Neural cell (in vitro differentiated cells): ENCODE data around the gene GPAM. TPM values are rescaled to one million over a fixed set of nuclear protein-coding genes. Genes with fewer than 3 reads are reported as not detected.

Experiments used
- H2AFZ ChIP-seq: fragments of 200-600, 300-800 bp; sonication (generic), shearing (Covaris generic); 2 replicates; pipeline ENCODE4 v1.6.0; 2014; ENCODE audit warnings: low read depth, mild to moderate bottlenecking, antibody characterized with exemption, low read length, moderate library complexity
- H3F3A ChIP-seq: fragments of 200-600 bp; shearing (Covaris generic); 2 replicates; pipeline ENCODE4 v1.6.1; 2016; ENCODE audit warnings: mild to moderate bottlenecking, moderate library complexity, mixed read lengths, antibody characterized with exemption, low read length; ENCODE audit not compliant: insufficient read depth, poor library complexity, severe bottlenecking
- H3K27ac ChIP-seq: fragments of 200-600, 300-800 bp; sonication (generic), shearing (Covaris generic); 2 replicates; pipeline ENCODE4 v1.5.1; 2014; ENCODE audit warnings: mild to moderate bottlenecking, low read length, moderate library complexity
- H3K27me3 ChIP-seq: fragments of 300-800, 200-600 bp; sonication (generic), shearing (Covaris generic); 2 replicates; pipeline ENCODE4 v1.6.0; 2014; ENCODE audit warnings: mild to moderate bottlenecking, low read depth, low read length, moderate library complexity; ENCODE audit not compliant: insufficient read depth
- H3K36me3 ChIP-seq: fragments of 300-800, 200-600 bp; sonication (generic), shearing (Covaris generic); 2 replicates; pipeline ENCODE4 v1.5.1; 2014; ENCODE audit warnings: mild to moderate bottlenecking, antibody characterized with exemption, low read length, moderate library complexity; ENCODE audit not compliant: insufficient read depth
- H3K4me2 ChIP-seq: fragments of 300-800, 200-600 bp; sonication (generic), shearing (Covaris generic); 2 replicates; pipeline ENCODE4 v1.6.0; 2014; ENCODE audit warnings: mild to moderate bottlenecking, low read length
- H3K4me3 ChIP-seq: fragments of 300-800, 200-600 bp; sonication (generic), shearing (Covaris generic); 2 replicates; pipeline ENCODE4 v1.5.1; 2014; ENCODE audit warnings: mild to moderate bottlenecking, low read length, moderate library complexity
- H3K79me2 ChIP-seq: fragments of 200-600 bp; shearing (Covaris generic); replicated peaks from 2 replicates; pipeline ENCODE4 v1.6.0; 2014; ENCODE audit warnings: mild to moderate bottlenecking, low read length, moderate library complexity; ENCODE audit not compliant: insufficient read depth
- H3K9ac ChIP-seq: fragments of 300-800, 200-600 bp; sonication (generic), shearing (Covaris generic); 2 replicates; pipeline ENCODE4 v1.6.1; 2016; ENCODE audit warnings: mild to moderate bottlenecking, low read length, mixed read lengths
- H3K9me2 ChIP-seq: fragments of 200-600 bp; shearing (Covaris generic); 2 replicates; pipeline ENCODE4 v1.6.1; 2016; ENCODE audit warnings: mild to moderate bottlenecking, low read length, mixed read lengths; ENCODE audit not compliant: insufficient read depth
- H3K9me3 ChIP-seq: fragments of 200-600, 300-800 bp; sonication (generic), shearing (Covaris generic); 2 replicates; pipeline ENCODE4 v1.6.1; 2016; ENCODE audit warnings: mild to moderate bottlenecking, mixed run types, low read length, moderate library complexity, mixed read lengths
- H4K20me1 ChIP-seq: fragments of 200-600 bp; shearing (Covaris generic); 2 replicates; pipeline ENCODE4 v1.6.1; 2016; ENCODE audit warnings: mild to moderate bottlenecking, mixed run types; ENCODE audit not compliant: insufficient read depth
- EP300 ChIP-seq: fragments of 450-650 bp; conservative IDR thresholded peaks from 2 replicates; pipeline ENCODE4 v1.6.1; 2014; ENCODE audit warnings: antibody characterized with exemption, mild to moderate bottlenecking, moderate library complexity; ENCODE audit not compliant: poor library complexity, severe bottlenecking
- EZH2 ChIP-seq: fragments of 200-600, 300-800 bp; shearing (Covaris generic), sonication (generic); IDR thresholded peaks from 2 replicates; pipeline ENCODE4 v1.6.1; 2014; ENCODE audit warnings: antibody characterized with exemption, low read length, borderline replicate concordance, mild to moderate bottlenecking; ENCODE audit not compliant: insufficient read depth, poor library complexity, severe bottlenecking
- MXI1 ChIP-seq: fragments of 450-650 bp; conservative IDR thresholded peaks from 2 replicates; pipeline ENCODE4 v1.6.1; 2014; ENCODE audit warnings: antibody characterized with exemption, mild to moderate bottlenecking; ENCODE audit not compliant: poor library complexity, severe bottlenecking
- POLR2AphosphoS5 ChIP-seq: IDR thresholded peaks from 2 replicates; pipeline ENCODE4 v1.6.1; 2012
- RAD21 ChIP-seq: fragments of 450-650 bp; conservative IDR thresholded peaks from 2 replicates; pipeline ENCODE4 v1.6.1; 2014; ENCODE audit warnings: antibody characterized with exemption, mild to moderate bottlenecking, moderate library complexity
- SMC3 ChIP-seq: fragments of 450-650 bp; conservative IDR thresholded peaks from 2 replicates; pipeline ENCODE4 v1.6.1; 2014; ENCODE audit warnings: antibody characterized with exemption, mild to moderate bottlenecking, moderate library complexity; ENCODE audit not compliant: poor library complexity
- TAF1 ChIP-seq: IDR thresholded peaks from 2 replicates; pipeline ENCODE4 v1.6.1; 2012; ENCODE audit warnings: low read depth
- polyA plus RNA-seq: library from polyadenylated mRNA; depleted of rRNA; stranded (reverse); fragments of >200 nt; gene quantifications from 2 replicates; pipeline ENCODE4 v1.2.3, GENCODE V29; 2014
- TF ChIP-seq, protein P1 (sequence below): IDR thresholded peaks from 2 replicates; pipeline ENCODE4 v1.6.1; 2012; ENCODE audit warnings: borderline replicate concordance
- TF ChIP-seq, protein P2 (sequence below): fragments of 450-650 bp; IDR thresholded peaks from 2 replicates; pipeline ENCODE4 v1.5.1; 2014; ENCODE audit warnings: antibody characterized with exemption, mild to moderate bottlenecking, moderate library complexity; ENCODE audit not compliant: poor library complexity, severe bottlenecking

Gene GPAM
- polyA plus RNA-seq, 1 donor from 2014 or later, result 17.3 TPM

DNA sequence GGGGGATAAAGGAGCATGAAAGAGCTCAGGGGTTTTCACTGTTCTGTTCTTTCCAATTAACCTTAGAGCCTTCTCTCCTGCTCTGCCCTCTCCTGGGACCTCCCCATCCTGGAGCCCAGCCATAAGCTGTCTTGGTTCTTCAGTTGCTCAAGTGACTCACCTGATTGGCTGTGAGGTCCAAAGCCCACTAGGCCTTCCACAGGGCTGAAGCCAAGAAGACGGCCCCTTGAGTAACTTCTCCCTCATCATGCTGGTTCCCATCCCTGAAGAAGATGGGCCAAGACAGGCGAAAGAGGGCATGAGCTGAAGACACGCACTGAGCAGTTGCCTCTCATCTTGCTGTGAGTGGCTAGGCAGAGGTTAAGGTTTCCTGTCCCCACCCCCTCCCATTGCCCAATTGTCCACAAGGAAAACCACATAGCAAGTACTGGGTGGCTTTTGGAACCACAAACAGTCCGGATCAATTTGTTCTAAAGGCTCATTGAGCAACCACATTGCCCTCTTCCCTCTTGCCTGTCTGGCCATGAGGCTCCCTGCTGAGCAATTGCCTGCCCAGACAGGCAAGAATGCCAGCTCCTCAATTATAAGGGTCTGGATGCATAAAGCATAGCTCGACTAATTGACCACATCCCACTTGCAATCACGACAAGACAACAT lies 43.9 kb upstream of the GPAM start:
- Histone ChIP-seq H3K9me3 (no peaks in the 10 kb centered on the region), H3K9me2 (no peaks in the 10 kb centered on the region), H3K4me3 (no peak overlapping the region), H2AFZ (no peak overlapping the region), H4K20me1 (no peaks in the 10 kb centered on the region), H3K9ac (no peak overlapping the region), H3K4me2 (no peak overlapping the region), H3K27ac (no peak overlapping the region), H3K79me2 (no peaks in the 10 kb centered on the region), H3K27me3 (no peaks in the 10 kb centered on the region), H3F3A (no peaks in the 10 kb centered on the region), H3K36me3 (no peaks in the 10 kb centered on the region)
- TF ChIP-seq POLR2AphosphoS5 (no peak), EZH2 (no peak), RAD21 (no peak), TAF1 (no peak), EP300 (no peak), SMC3 (no peak), MXI1 (no peak)
- TF ChIP-seq, protein P1, sequence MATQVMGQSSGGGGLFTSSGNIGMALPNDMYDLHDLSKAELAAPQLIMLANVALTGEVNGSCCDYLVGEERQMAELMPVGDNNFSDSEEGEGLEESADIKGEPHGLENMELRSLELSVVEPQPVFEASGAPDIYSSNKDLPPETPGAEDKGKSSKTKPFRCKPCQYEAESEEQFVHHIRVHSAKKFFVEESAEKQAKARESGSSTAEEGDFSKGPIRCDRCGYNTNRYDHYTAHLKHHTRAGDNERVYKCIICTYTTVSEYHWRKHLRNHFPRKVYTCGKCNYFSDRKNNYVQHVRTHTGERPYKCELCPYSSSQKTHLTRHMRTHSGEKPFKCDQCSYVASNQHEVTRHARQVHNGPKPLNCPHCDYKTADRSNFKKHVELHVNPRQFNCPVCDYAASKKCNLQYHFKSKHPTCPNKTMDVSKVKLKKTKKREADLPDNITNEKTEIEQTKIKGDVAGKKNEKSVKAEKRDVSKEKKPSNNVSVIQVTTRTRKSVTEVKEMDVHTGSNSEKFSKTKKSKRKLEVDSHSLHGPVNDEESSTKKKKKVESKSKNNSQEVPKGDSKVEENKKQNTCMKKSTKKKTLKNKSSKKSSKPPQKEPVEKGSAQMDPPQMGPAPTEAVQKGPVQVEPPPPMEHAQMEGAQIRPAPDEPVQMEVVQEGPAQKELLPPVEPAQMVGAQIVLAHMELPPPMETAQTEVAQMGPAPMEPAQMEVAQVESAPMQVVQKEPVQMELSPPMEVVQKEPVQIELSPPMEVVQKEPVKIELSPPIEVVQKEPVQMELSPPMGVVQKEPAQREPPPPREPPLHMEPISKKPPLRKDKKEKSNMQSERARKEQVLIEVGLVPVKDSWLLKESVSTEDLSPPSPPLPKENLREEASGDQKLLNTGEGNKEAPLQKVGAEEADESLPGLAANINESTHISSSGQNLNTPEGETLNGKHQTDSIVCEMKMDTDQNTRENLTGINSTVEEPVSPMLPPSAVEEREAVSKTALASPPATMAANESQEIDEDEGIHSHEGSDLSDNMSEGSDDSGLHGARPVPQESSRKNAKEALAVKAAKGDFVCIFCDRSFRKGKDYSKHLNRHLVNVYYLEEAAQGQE, result no peak
- TF ChIP-seq, protein P2, sequence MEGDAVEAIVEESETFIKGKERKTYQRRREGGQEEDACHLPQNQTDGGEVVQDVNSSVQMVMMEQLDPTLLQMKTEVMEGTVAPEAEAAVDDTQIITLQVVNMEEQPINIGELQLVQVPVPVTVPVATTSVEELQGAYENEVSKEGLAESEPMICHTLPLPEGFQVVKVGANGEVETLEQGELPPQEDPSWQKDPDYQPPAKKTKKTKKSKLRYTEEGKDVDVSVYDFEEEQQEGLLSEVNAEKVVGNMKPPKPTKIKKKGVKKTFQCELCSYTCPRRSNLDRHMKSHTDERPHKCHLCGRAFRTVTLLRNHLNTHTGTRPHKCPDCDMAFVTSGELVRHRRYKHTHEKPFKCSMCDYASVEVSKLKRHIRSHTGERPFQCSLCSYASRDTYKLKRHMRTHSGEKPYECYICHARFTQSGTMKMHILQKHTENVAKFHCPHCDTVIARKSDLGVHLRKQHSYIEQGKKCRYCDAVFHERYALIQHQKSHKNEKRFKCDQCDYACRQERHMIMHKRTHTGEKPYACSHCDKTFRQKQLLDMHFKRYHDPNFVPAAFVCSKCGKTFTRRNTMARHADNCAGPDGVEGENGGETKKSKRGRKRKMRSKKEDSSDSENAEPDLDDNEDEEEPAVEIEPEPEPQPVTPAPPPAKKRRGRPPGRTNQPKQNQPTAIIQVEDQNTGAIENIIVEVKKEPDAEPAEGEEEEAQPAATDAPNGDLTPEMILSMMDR, result no peak

DNA sequence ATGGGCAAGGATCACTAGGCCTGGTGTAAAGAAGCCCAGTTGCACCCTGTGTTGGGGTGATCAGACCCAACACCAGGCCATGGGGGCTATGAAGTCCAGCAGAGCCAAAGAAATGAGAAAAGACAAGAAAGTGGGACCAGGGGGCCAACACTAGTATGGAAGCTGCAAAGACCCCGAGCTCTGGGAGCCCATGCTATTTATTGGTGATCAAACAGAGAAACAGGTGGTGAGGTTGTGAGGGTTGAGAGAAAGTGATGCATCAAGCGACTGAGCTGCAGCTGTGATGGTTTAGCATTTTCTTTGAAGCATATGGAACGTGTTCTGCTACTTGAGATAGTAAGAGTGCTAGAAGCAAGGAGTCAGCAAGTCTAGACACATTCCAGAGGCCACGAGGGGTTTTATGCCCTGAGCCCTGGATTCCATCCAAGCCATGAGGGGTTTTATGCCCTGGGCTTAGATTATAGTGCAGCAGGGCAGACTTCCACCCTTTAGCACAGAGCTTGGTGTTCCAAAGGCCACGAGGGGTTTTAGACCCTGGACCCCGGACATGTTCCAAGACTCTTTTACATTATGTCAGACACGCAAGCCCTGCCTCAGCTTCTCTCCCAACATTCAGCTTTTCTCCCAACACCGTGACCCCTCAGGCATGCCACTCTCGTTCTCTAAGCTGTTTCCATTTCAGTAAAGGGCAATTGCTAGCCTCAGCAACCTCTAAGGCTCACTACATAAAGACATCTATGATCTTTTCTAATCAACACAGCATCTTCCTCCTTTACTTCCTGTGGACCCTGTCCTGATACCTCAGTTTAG lies 43.1 kb upstream of the GPAM start:
- Histone ChIP-seq H4K20me1 (no peaks in the 10 kb centered on the region), H2AFZ (no peak overlapping the region), H3K4me2 (no peak overlapping the region), H3K9me3 (no peaks in the 10 kb centered on the region), H3K79me2 (no peaks in the 10 kb centered on the region), H3K9ac (no peak overlapping the region), H3F3A (no peaks in the 10 kb centered on the region), H3K9me2 (no peaks in the 10 kb centered on the region), H3K27ac (no peak overlapping the region), H3K27me3 (no peaks in the 10 kb centered on the region), H3K4me3 (no peak overlapping the region), H3K36me3 (no peaks in the 10 kb centered on the region)
- TF ChIP-seq RAD21, result no peak
- TF ChIP-seq EZH2, result no peak
- TF ChIP-seq TAF1, result no peak
- TF ChIP-seq, protein P1, result no peak
- no peak for TF ChIP-seq MXI1
- TF ChIP-seq, protein P2, result no peak
- TF ChIP-seq SMC3, result no peak
- TF ChIP-seq EP300, result no peak
- no peak for TF ChIP-seq POLR2AphosphoS5
